Mesendoderm (in vitro differentiated cells): Measurements from ENCODE around the gene BRCA1.
"Not testable (repeated sequence)": the region's sequence is repeated elsewhere in the genome, so short reads cannot be mapped to it uniquely, and the experiment has no call there.

ENCODE experiments used
- DNase-seq: peaks from one replicate; pipeline ENCODE4 v3.0.0; 2013
- H2AK5ac ChIP-seq: 2 replicates; pipeline ENCODE4 v1.6.1; 2013; ENCODE audit warnings: low read length, inconsistent platforms
- H2BK120ac ChIP-seq: 2 replicates; pipeline ENCODE4 v1.6.1; 2013; ENCODE audit warnings: low read depth, mild to moderate bottlenecking, low read length, moderate library complexity, mixed read lengths
- H2BK15ac ChIP-seq: replicated peaks from 2 replicates; pipeline ENCODE4 v1.6.1; 2013; ENCODE audit warnings: low read depth, mild to moderate bottlenecking, moderate library complexity
- H2BK5ac ChIP-seq: 2 replicates; pipeline ENCODE4 v1.6.1; 2013; ENCODE audit warnings: low read length, inconsistent platforms
- H3K18ac ChIP-seq: 2 replicates; pipeline ENCODE4 v1.6.1; 2013; ENCODE audit warnings: mild to moderate bottlenecking, low read length, mixed read lengths
- H3K23ac ChIP-seq: one replicate; pipeline ENCODE4 v1.6.1; 2013; ENCODE audit warnings: low read length
- H3K27ac ChIP-seq: 2 replicates; pipeline ENCODE4 v1.5.1; 2013; ENCODE audit warnings: low read depth, mild to moderate bottlenecking, inconsistent platforms, low read length, moderate library complexity
- H3K27me3 ChIP-seq: 2 replicates; pipeline ENCODE4 v1.6.1; 2013; ENCODE audit warnings: low read length, control low read depth, mild to moderate bottlenecking, inconsistent platforms; ENCODE audit not compliant: insufficient read depth, poor library complexity
- H3K36me3 ChIP-seq: 2 replicates; pipeline ENCODE4 v1.6.1; 2013; ENCODE audit warnings: low read length, inconsistent platforms; ENCODE audit not compliant: control insufficient read depth, insufficient read depth
- H3K4ac ChIP-seq: one replicate; pipeline ENCODE4 v1.6.1; 2013; ENCODE audit warnings: low read depth, mild to moderate bottlenecking, low read length, moderate library complexity
- H3K4me1 ChIP-seq: 2 replicates; pipeline ENCODE4 v1.6.1; 2013; ENCODE audit warnings: low read depth, low read length, inconsistent platforms; ENCODE audit not compliant: control insufficient read depth
- H3K4me2 ChIP-seq: 2 replicates; pipeline ENCODE4 v1.6.1; 2013; ENCODE audit warnings: low read length
- H3K4me3 ChIP-seq: 2 replicates; pipeline ENCODE4 v1.5.1; 2013; ENCODE audit warnings: mild to moderate bottlenecking, low read length
- H3K56ac ChIP-seq: one replicate; pipeline ENCODE4 v1.6.1; 2013; ENCODE audit warnings: low read length
- H3K79me1 ChIP-seq: 2 replicates; pipeline ENCODE4 v1.6.1; 2013; ENCODE audit warnings: low read length, inconsistent platforms
- H3K79me2 ChIP-seq: 2 replicates; pipeline ENCODE4 v1.6.1; 2013; ENCODE audit warnings: mild to moderate bottlenecking, low read length; ENCODE audit not compliant: control insufficient read depth, insufficient read depth
- H3K9ac ChIP-seq: 2 replicates; pipeline ENCODE4 v1.6.1; 2013; ENCODE audit warnings: low read length, inconsistent platforms
- H4K5ac ChIP-seq: one replicate; pipeline ENCODE4 v1.6.1; 2013; ENCODE audit warnings: low read length
- H4K8ac ChIP-seq: one replicate; pipeline ENCODE4 v1.6.1; 2013; ENCODE audit warnings: low read depth, mild to moderate bottlenecking, control low read depth, low read length, moderate library complexity
- WGBS: extraction: QIAGEN DNeasy Blood & Tissue Kit; methylation state at CpG from one replicate; pipeline ENCODE4 v1.1.7; 2013; ENCODE audit warnings: low lambda C conversion rate, missing lambda C conversion rate; ENCODE audit not compliant: insufficient coverage; ENCODE audit errors: extremely low coverage; 5-methylcytosine and 5-hydroxymethylcytosine counted together

Gene BRCA1

GRCh38 chr17:43114151-43114552, 11.0 kb downstream of the BRCA1 start:
- Histone ChIP-seq H2BK15ac (no peak overlapping the region), H3K4me2 (no peak overlapping the region), H3K18ac (no peak overlapping the region), H2BK5ac (no peak overlapping the region), H2BK120ac (no peak overlapping the region), H3K4ac (no peak overlapping the region), H3K4me3 (no peak overlapping the region), H3K36me3 (no peaks in the 10 kb centered on the region), H3K79me2 (no peaks in the 10 kb centered on the region), H4K8ac (no peak overlapping the region), H4K5ac (no peak overlapping the region), H3K9ac (no peak overlapping the region), H3K79me1 (no peaks in the 10 kb centered on the region), H3K56ac (no peak overlapping the region), H3K27ac (no peak overlapping the region), H3K4me1 (no peaks in the 10 kb centered on the region), H2AK5ac (no peak overlapping the region), H3K23ac (no peak overlapping the region), H3K27me3 (no peaks in the 10 kb centered on the region)
- DNase-seq = no peak
- WGBS = no CpG with 5 or more reads among the region's 2 CpGs

DNA sequence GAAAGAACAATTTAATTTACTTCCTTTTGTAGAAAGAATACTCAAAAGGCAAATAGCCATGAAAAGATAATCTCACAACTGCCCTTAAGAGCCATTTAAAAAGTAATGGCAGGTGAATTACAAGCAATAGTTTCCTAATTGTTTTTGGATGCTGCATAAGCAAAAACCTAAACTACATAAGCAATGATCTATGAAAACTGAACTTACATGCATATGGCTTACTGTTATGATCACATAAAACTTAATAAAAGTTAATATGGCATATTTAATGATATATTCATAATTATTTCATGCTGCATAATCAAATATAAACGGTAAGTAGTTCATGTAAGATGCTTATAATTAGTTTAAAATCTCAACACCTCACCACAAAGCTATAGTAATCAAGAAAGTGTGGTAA, 18.6 kb downstream of the BRCA1 start:
- no CpG with 5 or more reads among the region's 1 CpG for WGBS
- no peak overlapping the region for H2BK5ac ChIP-seq
- H4K5ac ChIP-seq = no peak overlapping the region
- H3K4me2 ChIP-seq = no peak overlapping the region
- no peaks in the 10 kb centered on the region for H3K79me2 ChIP-seq
- no peak overlapping the region for H3K4me3 ChIP-seq
- H2AK5ac ChIP-seq = no peak overlapping the region
- H3K36me3 ChIP-seq = no peaks in the 10 kb centered on the region
- no peak overlapping the region for H4K8ac ChIP-seq
- no peak overlapping the region for H3K4ac ChIP-seq
- DNase-seq = no peak
- H3K79me1 ChIP-seq = no peaks in the 10 kb centered on the region
- no peak overlapping the region for H3K27ac ChIP-seq
- H3K9ac ChIP-seq = no peak overlapping the region
- no peak overlapping the region for H2BK15ac ChIP-seq
- H3K23ac ChIP-seq = no peak overlapping the region
- H3K4me1 ChIP-seq = no peaks in the 10 kb centered on the region
- H3K18ac ChIP-seq = no peak overlapping the region
- no peaks in the 10 kb centered on the region for H3K27me3 ChIP-seq
- no peak overlapping the region for H2BK120ac ChIP-seq
- H3K56ac ChIP-seq = no peak overlapping the region

DNA sequence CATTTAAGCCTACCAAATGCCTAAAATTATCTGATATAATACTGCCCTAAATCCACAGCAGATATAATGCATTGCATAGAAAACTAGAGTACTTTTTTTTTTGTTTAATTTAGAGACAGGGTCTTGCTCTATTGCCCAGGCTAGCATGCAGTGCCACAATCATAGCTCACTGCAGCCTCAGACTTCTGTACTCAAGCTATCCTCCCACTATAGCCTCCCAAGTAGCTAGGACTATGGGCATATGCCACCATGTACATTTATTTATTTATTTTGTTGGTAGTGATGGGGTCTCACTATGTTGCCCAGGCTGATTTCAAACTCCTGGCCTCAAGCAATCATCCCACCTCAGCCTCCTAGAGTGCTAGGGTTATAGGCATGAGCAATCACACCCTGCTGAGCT, 20.0 kb downstream of the BRCA1 start:
- Histone ChIP-seq H3K9ac (no peak overlapping the region), H3K79me1 (no peaks in the 10 kb centered on the region), H3K36me3 (no peaks in the 10 kb centered on the region), H3K4ac (no peak overlapping the region), H3K4me1 (no peaks in the 10 kb centered on the region), H2BK15ac (no peak overlapping the region), H2BK5ac (no peak overlapping the region), H4K5ac (no peak overlapping the region), H3K79me2 (no peaks in the 10 kb centered on the region), H3K27me3 (no peaks in the 10 kb centered on the region), H3K4me3 (no peak overlapping the region), H2BK120ac (no peak overlapping the region), H3K56ac (no peak overlapping the region), H3K27ac (no peak overlapping the region), H3K23ac (no peak overlapping the region), H3K4me2 (no peak overlapping the region), H2AK5ac (no peak overlapping the region), H4K8ac (no peak overlapping the region), H3K18ac (no peak overlapping the region)
- no peak for DNase-seq

DNA sequence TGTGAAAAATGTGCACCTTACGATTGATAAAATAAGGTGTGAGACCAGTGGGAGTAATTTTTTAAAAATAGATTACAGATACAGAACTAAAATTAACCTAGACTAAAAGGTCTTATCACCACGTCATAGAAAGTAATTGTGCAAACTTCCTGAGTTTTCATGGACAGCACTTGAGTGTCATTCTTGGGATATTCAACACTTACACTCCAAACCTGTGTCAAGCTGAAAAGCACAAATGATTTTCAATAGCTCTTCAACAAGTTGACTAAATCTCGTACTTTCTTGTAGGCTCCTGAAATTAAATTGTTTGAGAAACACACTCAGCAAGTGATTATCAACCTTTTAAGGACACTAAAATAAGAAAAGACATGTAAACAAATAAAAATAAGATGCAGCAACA, 20.5 kb downstream of the BRCA1 start:
- WGBS = no CpG with 5 or more reads among the region's 3 CpGs
- Histone ChIP-seq H3K18ac (no peak overlapping the region), H3K36me3 (no peaks in the 10 kb centered on the region), H4K8ac (no peak overlapping the region), H4K5ac (no peak overlapping the region), H3K79me1 (no peaks in the 10 kb centered on the region), H2AK5ac (no peak overlapping the region), H3K56ac (no peak overlapping the region), H3K79me2 (no peaks in the 10 kb centered on the region), H3K27me3 (no peaks in the 10 kb centered on the region), H3K27ac (no peak overlapping the region), H3K4me1 (no peaks in the 10 kb centered on the region), H2BK120ac (no peak overlapping the region), H2BK15ac (no peak overlapping the region), H3K4me2 (no peak overlapping the region), H2BK5ac (no peak overlapping the region), H3K23ac (no peak overlapping the region), H3K4me3 (no peak overlapping the region), H3K9ac (no peak overlapping the region), H3K4ac (no peak overlapping the region)
- DNase-seq = no peak

DNA sequence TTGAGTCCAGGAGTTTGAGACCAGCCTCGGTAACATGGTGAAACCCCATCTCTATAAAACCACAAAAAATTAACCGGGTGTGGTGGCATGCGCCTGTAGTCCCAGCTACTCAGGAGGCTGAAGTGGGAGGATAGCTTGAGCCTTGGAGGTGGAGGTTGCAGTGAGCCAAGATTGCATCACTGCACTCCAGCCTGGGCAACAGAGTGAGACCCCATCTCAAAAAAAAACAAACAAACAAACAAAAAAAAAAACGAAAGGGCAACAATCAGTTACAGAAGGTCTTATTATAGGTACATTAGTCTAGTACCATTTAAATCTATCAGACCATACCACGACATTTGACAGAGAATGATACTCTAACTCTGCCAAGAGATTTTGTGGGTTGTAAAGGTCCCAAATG, 29.8 kb downstream of the BRCA1 start:
- not testable (repeated sequence) for H3K4me2 ChIP-seq, H2AK5ac ChIP-seq, H3K4ac ChIP-seq, H4K5ac ChIP-seq, H2BK15ac ChIP-seq, H3K79me2 ChIP-seq, H3K23ac ChIP-seq, H3K79me1 ChIP-seq, H3K4me3 ChIP-seq, H4K8ac ChIP-seq, H2BK5ac ChIP-seq, H2BK120ac ChIP-seq, H3K9ac ChIP-seq, H3K56ac ChIP-seq, H3K27ac ChIP-seq, H3K36me3 ChIP-seq, H3K18ac ChIP-seq, H3K27me3 ChIP-seq, DNase-seq, H3K4me1 ChIP-seq
- WGBS = no CpG with 5 or more reads among the region's 5 CpGs

DNA sequence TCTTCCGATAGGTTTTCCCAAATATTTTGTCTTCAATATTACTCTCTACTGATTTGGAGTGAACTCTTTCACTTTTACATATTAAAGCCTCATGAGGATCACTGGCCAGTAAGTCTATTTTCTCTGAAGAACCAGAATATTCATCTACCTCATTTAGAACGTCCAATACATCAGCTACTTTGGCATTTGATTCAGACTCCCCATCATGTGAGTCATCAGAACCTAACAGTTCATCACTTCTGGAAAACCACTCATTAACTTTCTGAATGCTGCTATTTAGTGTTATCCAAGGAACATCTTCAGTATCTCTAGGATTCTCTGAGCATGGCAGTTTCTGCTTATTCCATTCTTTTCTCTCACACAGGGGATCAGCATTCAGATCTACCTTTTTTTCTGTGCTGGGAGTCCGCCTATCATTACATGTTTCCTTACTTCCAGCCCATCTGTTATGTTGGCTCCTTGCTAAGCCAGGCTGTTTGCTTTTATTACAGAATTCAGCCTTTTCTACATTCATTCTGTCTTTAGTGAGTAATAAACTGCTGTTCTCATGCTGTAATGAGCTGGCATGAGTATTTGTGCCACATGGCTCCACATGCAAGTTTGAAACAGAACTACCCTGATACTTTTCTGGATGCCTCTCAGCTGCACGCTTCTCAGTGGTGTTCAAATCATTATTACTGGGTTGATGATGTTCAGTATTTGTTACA, 30.9 kb downstream of the BRCA1 start:
- no CpG with 5 or more reads among the region's 4 CpGs for WGBS
- Histone ChIP-seq H3K27ac (no peak overlapping the region), H3K4ac (no peak overlapping the region), H3K4me3 (no peak overlapping the region), H2BK5ac (no peak overlapping the region), H2BK120ac (no peak overlapping the region), H3K18ac (no peak overlapping the region), H3K4me2 (no peak overlapping the region), H3K79me2 (no peaks in the 10 kb centered on the region), H3K56ac (no peak overlapping the region), H3K36me3 (peaks cover 4% of the 10 kb centered on the region), H4K5ac (no peak overlapping the region), H4K8ac (no peak overlapping the region), H3K4me1 (no peaks in the 10 kb centered on the region), H3K9ac (no peak overlapping the region), H3K23ac (no peak overlapping the region), H3K27me3 (no peaks in the 10 kb centered on the region), H2BK15ac (no peak overlapping the region), H3K79me1 (no peaks in the 10 kb centered on the region), H2AK5ac (no peak overlapping the region)
- no peak for DNase-seq
